Left renal pelvis (tissue), 4 donors: ENCODE data around the gene ELMO1. TPM values are rescaled to one million over a fixed set of nuclear protein-coding genes. Genes with fewer than 3 reads are reported as not detected.

Experiments
- DNase-seq, 4 donors: peaks; one replicate each; pipeline ENCODE4 v3.0.0-alpha.2; 2013; ENCODE audit warnings: low read depth in 4 of 4, low spot score in 3 of 4
- polyA plus RNA-seq, 4 donors: library from polyadenylated mRNA; unstranded; fragments of 120-200 nt; gene quantifications; one replicate each; pipeline ENCODE4 v1.2.1, GENCODE V29; 2013; ENCODE audit not compliant: insufficient read length in 4 of 4

ELMO1 gene
- polyA plus RNA-seq, 4 donors: 10.5 to 15.0 (median 10.6) TPM

DNA sequence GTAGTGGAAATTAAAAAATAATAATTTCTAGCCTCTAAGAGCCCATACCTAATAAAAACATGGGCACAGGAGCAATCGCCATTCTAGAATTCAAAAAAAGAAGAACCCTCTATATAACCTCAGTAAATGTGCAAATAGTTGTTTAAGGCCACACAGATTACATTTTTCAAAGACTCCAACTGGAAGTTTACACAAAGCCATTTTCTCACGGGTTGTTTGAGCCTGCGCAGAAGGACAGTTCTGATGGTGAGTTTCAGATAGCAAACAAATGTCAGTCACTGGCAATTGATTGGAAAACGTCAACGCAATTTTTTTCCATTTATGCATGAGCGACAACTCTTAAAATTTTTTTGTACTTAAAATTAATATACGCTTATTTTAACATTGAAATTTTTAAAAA lies 23.0 kb upstream of the ELMO1 start:
- DNase-seq: no peak

DNA sequence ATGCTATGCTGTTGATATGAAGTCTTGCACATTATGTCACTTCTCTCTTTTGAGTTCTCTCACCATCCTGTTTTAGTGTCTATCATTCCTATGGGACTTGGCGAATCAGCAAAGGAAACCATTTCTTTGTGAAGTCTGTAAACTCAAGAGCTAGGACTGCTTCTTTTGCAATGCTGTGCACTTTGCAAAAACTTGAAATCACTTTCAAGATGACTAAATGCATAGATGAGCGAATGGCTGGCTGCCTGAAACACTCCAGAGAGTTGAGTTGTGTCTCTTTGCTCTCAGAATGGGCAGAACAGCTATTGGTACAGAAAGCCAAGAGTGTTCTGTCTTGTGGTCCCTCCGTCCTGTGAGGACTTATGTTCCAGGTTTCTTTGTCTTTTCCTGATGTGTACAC lies 18.3 kb upstream of the ELMO1 start:
- no peak for DNase-seq

DNA sequence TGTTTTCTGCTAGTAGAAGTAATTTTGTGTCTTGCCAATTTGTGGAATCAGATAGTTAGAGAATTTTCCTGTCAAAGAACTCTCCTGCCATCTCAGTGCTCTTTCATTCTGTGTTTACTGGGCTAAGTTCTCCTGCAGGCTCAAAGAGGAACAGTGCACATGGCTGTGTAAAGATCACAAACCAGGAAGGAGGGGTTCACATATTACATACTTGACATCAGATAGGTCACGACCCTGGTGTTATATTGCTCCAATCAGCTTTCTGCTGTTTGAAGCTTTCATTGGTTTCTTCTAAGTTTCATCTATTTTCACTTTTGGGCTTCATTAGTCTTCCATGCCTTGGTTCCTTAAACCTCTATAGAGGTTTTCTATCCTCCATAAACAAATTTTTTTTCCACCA lies 13.5 kb upstream of the ELMO1 start:
- no peak for DNase-seq

DNA sequence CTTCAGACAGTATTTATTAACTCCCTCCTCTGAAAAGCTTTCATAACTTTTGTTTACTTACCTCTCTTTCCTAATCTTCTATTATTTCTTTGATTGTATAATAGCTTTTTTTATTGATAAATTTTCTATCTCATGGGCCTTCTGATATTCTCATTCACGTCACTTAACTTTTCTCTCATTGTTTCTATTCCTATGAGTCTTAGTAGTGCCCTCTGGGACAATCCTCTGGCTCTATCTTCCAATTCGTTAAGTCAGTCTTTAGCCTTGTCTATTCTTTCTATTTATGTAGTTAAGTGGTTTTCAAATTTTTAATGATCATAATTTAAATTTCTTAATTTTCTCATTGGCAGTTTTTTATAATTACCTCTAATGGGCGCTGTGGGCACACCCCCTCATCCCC lies 6.4 kb upstream of the ELMO1 start:
- no peak for DNase-seq

DNA sequence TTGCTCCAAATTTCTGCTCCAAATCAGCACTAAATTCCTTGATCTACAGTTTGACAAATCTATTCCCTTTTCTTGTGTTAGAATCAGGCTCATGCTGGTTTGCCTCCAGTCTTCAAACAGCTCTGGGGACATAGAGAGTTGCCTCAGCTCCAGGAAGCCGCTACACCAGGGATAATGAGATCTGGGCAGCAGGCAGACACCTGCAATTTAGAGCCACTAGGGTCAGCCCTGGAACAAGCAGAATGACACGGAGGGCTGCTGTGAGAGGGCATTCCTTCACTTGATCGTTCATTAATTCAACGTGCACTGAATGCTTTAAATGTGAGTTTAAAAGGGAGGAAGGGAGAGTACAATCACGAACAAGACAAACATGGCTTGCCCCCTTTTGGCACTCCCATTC lies 3.7 kb upstream of the ELMO1 start:
- DNase-seq: no peak

DNA sequence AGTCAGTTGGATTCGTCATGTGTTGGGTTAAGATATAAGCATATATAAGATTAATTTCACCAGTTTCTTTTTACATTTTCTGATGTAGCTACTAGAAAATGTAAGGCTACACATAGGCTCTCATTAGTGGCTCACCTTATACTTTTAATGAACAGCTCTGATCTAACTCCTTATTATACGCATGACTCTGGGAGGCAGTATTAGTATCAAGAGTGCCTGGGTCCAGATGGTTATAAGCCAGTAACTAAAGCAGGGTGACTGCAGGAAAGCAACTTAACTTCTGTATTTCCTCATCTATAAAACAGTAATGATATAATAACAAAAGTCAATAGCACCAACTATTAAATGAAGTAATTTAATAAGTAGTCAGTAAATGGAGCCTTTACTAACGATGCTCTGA lies 1.4 kb upstream of the ELMO1 start:
- DNase-seq: no peak

DNA sequence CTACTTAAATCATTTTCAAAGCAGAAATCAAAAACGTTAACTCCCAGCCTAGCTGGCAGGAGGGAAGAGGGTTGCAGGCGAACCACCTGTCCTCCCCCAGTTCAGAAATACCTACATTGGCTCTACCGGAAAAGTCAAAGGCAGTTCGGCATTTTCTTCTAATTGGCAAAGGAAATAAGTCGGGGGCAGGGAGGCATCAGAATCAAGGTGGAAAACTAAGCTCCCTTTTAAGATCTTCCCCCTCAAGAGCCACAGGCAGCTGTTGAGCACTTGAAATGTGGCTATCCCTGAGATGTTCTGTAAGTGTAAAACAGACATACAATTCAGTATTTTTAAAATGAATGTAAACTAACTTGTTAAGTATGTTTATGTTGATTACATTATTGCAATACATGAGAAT lies 957 bp upstream of the ELMO1 start:
- DNase-seq: no peak

DNA sequence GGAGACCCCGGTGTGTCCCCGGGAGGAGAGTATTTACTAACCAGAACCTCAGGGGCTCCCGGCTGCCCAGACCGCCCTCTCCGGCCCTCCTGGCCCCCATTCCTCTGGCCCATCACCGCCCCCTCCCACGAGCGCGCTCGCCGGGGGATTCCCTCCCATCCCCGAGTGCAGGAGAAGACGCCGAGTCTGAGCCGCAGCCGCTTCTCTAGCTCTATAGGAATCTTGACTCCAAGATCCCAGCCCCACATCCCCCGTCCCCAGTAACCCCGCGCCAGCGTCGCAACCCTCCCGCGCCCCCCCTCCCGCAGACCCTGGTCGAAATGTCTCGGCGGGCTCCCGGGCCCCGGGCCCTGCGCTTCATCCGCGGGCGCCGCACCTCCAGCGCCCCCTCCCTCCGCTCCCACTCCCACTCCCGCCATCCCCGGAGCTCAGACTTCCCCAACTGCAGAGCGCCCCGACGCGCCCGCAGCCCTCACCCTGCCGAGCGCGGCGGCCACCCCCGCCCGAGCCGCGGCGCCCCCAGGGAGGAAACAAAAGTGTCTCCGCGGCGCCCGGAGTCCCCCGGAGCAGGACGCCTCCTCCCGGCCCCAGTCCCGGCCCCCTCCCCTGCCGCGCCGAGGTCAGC lies 541 bp downstream of the ELMO1 start:
- DNase-seq: no peak

DNA sequence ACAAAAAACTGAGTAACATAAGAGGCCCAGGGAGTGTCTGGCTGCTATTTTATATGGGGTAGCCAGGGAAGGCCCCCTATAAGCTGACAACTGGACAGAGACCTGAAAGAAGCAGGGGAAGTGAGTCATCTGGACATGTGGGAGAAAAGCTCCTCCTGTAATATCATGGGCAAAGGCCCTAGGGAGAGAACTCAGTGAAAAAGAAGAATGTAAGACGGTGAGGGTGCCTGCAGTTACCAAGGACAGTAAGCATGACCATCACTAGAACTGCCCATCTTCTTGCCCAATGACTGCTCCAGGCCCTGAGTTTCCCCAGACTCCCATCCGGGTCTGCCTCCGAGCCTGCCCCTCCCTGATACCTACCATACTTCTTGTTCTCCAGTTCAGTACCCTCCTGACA lies 2.3 kb downstream of the ELMO1 start:
- DNase-seq: no peak

DNA sequence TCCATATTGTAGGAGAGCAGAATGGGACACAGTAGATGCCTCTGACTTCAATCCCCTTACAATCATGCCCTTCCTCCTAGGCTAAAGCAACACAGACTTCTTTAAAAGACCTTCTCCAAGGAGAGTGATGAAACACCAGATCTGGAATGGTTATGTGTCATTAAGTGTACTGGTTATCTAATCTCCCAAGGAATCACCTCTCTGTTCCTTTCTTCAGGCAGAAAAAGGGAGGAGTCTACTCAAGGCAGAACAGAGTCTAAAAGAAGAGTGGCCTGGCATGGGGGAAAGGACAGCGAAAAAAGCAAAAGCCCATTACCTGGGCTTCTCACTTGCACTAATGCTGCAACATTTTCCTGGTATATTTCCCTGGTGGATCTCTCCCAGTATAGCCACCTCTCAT lies 2.9 kb downstream of the ELMO1 start:
- DNase-seq: no peak

DNA sequence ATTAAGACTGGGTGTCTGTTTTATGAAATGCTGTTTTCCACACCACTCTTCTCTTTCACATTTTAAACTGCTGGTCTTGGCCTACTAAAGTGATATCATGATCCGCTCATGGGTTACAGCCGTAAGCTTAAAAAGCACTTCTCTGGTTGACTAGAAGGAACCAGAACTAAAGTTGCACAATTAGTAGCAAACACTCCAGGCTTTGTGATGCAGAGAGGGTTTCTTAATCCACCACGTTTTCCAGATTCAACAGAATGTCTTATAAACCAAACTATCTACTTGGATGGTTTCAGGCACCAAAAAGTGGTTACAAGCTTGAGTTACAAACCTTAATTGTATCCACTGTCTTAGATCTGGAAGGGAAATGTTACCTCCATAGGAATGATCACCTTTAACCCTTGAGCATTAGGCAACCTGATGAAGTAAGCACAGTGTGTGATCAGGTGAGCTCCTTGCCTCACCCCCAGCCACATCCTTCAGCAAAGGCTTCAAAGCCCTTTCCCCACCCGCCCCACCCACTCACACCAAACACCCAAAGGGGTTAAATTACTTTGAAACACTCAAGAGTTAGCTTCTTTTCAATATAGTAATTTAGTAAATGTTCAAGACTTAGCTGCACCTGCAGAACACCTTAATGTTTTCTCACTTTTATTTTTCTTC lies 3.5 kb downstream of the ELMO1 start:
- no peak for DNase-seq

DNA sequence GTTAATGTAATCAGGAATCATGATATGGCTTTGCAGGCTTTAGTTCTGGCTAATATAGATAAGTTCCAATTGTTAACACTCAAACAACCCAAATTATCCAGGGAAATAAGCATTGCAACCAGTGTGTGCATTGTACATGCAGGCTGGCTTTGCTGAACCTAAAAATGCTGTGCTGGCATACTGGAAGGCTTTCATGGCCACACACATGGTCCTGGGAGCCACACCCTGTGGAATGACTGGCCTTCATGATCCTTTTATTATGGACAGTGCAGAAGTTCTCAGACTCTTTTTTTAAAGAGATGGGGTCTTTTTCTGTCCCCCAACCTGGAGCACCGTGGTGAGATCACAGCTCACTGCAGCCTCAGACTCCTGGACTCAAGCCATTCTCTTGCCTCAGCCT lies 5.0 kb downstream of the ELMO1 start:
- no peak for DNase-seq

DNA sequence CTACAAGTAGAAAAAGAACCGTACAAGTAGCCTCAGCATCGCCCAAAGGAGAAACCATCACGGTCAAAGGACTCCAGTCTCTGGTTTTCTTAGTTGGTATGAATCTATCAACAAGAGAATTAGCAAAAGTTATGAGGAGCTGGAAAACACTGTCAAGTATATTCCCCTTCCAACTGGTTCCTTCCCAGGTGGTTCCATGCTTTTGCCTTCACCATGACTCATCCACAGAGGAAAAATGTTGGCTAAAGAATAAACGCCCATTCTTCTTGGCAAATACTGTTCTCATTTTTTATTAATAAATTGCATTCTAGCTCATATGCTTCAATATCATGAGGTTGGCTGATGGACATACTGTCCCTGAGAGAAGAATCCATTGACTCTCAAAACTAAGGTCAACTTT lies 6.4 kb downstream of the ELMO1 start:
- DNase-seq: no peak

DNA sequence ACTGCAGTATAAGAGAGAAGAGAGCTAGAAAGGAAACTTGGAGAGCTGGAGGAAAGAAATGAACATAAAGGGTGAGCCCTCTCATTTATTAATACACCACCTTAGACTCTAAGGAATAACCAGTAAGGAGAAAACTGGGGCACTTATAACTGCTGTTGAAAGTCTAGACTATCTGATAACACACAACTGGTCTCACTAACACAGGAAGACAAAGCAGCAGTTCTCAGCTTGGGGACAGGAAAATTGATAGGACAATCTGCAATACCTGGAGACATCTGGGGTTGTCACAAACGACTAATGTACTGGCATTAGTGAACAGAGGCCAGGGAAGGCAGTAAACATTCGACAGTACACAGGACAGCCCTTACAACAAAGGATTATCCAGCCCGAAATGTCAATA lies 6.8 kb downstream of the ELMO1 start:
- DNase-seq: no peak

DNA sequence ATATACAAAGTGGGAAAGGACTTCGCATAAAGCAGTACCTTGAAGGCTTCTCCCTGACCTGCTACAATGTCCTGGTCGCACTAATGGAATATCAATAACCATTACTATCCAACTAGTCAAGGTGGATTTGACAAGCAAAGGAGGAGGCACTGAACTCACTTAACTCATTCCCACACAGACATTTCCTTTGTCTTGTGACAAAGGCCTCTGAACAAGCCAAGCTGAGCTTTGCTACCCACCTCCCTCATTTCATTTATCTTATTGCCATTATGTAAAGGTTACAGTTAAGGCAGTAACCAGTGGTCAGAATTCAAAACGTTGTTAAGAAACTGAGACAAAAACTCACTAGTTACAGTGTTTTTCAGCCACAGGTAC lies 7.3 kb downstream of the ELMO1 start:
- no peak for DNase-seq

DNA sequence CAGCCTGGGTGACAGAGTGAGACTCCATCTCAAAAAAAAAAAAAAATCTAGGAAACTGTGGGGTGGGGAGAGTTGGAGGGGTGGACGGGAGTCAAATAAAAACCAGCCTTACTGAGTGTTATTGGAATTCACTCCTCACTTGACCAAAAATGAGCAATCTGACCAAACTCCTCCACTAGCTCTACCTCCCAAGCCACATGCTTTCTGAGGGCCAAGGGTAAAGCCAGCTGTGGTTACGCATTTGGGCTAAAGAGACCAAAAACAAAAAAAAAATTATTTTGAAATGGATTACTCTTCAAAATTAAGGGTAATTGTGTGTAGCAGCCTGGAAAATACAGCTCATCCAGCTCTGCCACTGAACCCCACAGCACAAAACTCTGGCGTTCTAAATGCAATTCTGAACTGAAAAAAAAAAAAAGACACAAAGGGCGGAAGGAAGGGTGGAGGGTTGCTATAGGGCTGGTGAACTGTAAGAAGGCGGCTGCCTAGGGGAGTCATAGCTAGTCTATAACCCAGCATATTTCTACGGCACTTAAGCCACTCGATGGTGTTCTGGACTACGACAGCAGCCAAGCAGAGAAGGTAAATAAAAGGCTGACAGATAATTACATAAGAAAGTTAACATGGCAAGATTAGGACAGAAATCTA lies 7.8 kb downstream of the ELMO1 start:
- no peak for DNase-seq

DNA sequence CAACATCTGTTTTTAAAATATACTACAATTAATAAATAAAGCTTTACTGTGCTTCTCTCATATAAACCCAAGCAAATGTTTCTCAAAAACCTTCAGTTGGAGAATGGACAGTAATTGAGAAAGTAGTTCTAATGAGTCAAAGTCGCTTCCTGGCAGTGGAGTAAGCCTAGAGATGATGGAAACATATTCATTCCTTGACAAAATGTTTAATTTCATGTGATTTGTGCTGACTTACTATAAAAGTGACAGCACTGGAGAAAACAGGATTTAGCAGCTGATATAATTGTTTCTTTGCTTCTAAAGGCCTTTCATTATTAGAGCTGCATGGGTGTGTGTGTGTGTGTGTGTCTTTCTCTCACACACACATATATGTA lies 9.0 kb downstream of the ELMO1 start:
- DNase-seq: no peak

DNA sequence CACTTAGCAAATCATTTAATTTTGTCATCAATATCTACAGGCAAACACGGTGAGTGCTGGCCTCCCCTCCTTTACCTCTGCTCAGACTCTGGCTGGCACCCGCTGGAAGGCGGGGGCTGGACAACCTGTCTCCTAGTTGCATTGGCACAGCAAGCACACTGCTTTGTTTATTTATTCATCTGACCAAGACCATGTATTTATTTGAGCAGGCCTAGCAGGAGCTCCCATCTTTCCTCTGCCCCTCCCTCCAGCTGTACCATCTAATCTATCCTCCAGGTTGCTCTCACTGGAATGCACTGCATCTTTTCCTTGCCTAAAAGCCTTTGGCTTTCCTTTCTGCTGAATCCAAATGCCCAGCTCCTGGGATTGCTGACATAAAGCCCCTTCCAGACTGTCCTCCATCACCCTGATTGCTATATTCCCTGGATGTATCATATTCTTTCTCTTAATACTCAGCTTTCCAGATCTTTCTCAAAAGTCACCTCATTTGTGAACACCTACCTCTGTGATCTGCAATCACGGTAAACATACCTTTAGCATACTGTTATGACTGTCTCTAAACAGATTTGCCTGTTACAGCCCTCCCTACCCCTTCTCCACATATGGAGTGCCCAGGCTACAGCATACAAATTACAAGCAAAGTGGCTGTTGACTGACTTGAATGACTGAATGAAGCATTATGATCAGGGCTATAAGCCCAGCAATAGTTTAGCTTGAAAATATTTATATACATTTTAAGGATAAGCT lies 9.6 kb downstream of the ELMO1 start:
- no peak for DNase-seq

DNA sequence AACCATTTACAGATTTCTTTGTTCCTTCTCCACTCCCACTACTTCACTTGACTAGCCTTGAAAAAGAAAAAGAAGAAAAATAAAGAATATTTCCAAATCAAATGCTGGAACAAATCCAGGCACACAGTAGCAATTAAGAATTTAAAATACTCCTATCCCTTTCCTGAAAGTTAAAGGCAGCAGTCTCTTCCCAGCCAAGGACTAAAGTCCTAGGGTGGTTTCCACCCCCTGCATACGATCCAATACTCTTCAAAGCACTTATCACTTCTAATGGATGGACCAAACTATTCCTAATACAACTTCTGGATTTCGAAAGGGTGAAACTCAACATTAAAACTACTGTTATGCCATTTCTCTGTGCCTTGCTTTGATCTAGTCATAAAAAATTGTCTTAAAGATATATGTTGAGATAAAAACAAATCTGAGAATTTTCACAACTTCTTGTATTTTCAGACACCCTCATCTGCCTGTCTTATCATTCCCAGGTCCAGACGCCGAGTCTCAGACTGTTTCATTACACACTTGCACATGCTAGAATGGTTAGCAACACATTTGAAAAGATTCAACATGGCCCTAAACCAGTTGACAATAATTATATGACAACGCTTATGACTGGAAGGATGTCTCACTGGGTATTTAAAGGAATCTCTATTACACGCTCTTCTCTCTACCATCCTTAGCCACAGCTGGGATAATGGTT lies 13.4 kb downstream of the ELMO1 start:
- no peak for DNase-seq

DNA sequence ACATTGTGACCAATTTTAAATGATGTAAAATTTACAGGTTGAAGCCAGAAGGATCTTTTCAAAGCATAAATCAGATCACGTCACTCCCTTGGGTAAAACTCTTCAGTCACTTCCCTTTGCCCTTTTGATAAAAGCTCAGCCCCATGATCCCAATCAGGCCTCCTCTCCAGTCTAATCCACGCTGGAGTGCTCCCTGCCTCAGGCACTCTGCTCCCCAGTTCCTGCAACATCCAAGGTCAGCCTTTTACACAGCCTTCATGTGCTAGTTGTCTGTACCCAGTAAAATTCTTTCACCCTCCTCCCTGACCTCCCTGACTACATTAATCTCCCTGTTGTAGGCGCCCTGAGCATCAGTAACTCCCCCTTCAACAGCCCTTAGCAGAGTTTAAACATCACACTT lies 14.1 kb downstream of the ELMO1 start:
- no peak for DNase-seq

DNA sequence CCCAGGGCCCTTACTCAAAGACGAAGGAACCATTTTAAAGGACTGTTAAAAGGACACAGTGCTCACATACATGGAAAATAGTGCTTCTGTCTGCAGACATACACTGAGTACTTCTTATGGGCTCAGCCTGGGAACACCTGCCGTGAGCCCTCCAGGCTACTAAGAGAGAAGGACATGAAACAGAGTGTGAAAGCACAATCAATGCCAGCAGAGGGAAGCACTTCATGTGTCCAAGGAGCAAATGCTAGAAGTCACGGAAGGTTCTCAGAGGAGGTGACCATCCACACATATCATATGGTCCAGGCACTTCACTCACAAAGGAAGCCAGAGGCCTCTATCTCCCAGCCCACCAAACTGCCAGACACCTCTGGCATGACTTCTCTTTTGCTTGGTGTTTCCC lies 15.5 kb downstream of the ELMO1 start:
- DNase-seq: no peak
